Measurements from ENCODE around the gene MARCKS. TPM values are rescaled to one million over a fixed set of nuclear protein-coding genes. Genes with fewer than 3 reads are reported as not detected.

MARCKS gene
- total RNA-seq, 1 donor from 2014 or later, result 116 TPM

- no peaks in the 10 kb centered on the region for H3K36me3 ChIP-seq (ENCODE audit: control insufficient read depth, insufficient read depth, low read length)
- DNase-seq (ENCODE audit: low read depth), result no peak
- no peak for TF ChIP-seq CTCF (IDR thresholded peaks at IDR 0.05; ENCODE audit: insufficient read depth, low read length, poor library complexity, severe bottlenecking)
- H3K27me3 ChIP-seq (ENCODE audit: control insufficient read depth, insufficient read depth, low read length), result no peaks in the 10 kb centered on the region
- no peak overlapping the region for H3K4me3 ChIP-seq (ENCODE audit: low read depth, low read length)
These were observed 25.3 kb downstream of the MARCKS start for GRCh38 chr6:113882336-113883022.

- Histone ChIP-seq H3K27me3 (ENCODE audit: control insufficient read depth, insufficient read depth, low read length) (no peaks in the 10 kb centered on the region), H3K4me3 (ENCODE audit: low read depth, low read length) (no peak overlapping the region), H3K36me3 (ENCODE audit: control insufficient read depth, insufficient read depth, low read length) (no peaks in the 10 kb centered on the region)
- no peak for DNase-seq (ENCODE audit: low read depth)
- TF ChIP-seq CTCF (IDR thresholded peaks at IDR 0.05; ENCODE audit: insufficient read depth, low read length, poor library complexity, severe bottlenecking), result no peak
These were observed 26.9 kb downstream of the MARCKS start for GRCh38 chr6:113884011-113884410.

GRCh38 chr6:113886512-113886911, 29.4 kb downstream of the MARCKS start:
- Histone ChIP-seq H3K36me3 (ENCODE audit: control insufficient read depth, insufficient read depth, low read length) (no peaks in the 10 kb centered on the region), H3K27me3 (ENCODE audit: control insufficient read depth, insufficient read depth, low read length) (no peaks in the 10 kb centered on the region), H3K4me3 (ENCODE audit: low read depth, low read length) (no peak overlapping the region)
- DNase-seq (ENCODE audit: low read depth), result no peak
- TF ChIP-seq CTCF (IDR thresholded peaks at IDR 0.05; ENCODE audit: insufficient read depth, low read length, poor library complexity, severe bottlenecking), result no peak

GRCh38 chr6:113888493-113888892, 31.3 kb downstream of the MARCKS start:
- H3K36me3 ChIP-seq (ENCODE audit: control insufficient read depth, insufficient read depth, low read length), result no peaks in the 10 kb centered on the region
- no peak for DNase-seq (ENCODE audit: low read depth)
- no peak overlapping the region for H3K4me3 ChIP-seq (ENCODE audit: low read depth, low read length)
- no peaks in the 10 kb centered on the region for H3K27me3 ChIP-seq (ENCODE audit: control insufficient read depth, insufficient read depth, low read length)
- no peak for TF ChIP-seq CTCF (IDR thresholded peaks at IDR 0.05; ENCODE audit: insufficient read depth, low read length, poor library complexity, severe bottlenecking)

GRCh38 chr6:113888956-113889630, 31.9 kb downstream of the MARCKS start:
- H3K36me3 ChIP-seq (ENCODE audit: control insufficient read depth, insufficient read depth, low read length), result no peaks in the 10 kb centered on the region
- H3K27me3 ChIP-seq (ENCODE audit: control insufficient read depth, insufficient read depth, low read length), result no peaks in the 10 kb centered on the region
- no peak overlapping the region for H3K4me3 ChIP-seq (ENCODE audit: low read depth, low read length)
- no peak for TF ChIP-seq CTCF (IDR thresholded peaks at IDR 0.05; ENCODE audit: insufficient read depth, low read length, poor library complexity, severe bottlenecking)
- DNase-seq (ENCODE audit: low read depth), result no peak
